Stomach (tissue), 4 donors: Measurements from ENCODE around the gene CCR8.

Experiments used
- CTCF ChIP-seq, 7 experiments: fragments of 450-650 bp in 4 of 7; fragments of 200-600 bp in 3 of 7; sonication (generic) in 3 of 7; IDR thresholded peaks; one replicate each; pipeline ENCODE4 v1.5.1; 2016 to 2019; ENCODE audit warnings: antibody characterized with exemption in 7 of 7, control low read depth in 2 of 7, mild to moderate bottlenecking in 1 of 7
- EP300 ChIP-seq: sonication (generic); formaldehyde crosslinking; IDR thresholded peaks from one replicate; pipeline ENCODE4 v1.6.1; 2017; ENCODE audit warnings: antibody characterized with exemption
- POLR2A ChIP-seq, 4 donors: fragments of 450-650 bp; IDR thresholded peaks; one replicate each; pipeline ENCODE4 v1.6.1; 2016; ENCODE audit warnings: antibody characterized with exemption in 4 of 4, control low read depth in 2 of 4, mild to moderate bottlenecking in 1 of 4, moderate library complexity in 1 of 4
- POLR2AphosphoS5 ChIP-seq, 3 donors: sonication (generic); formaldehyde crosslinking; IDR thresholded peaks; one replicate each; pipeline ENCODE4 v1.6.1; 2016; ENCODE audit warnings: antibody characterized with exemption in 3 of 3

GRCh38 chr3:39329493-39329892 is at the start of gene CCR8:
- no peak for TF ChIP-seq POLR2AphosphoS5 (IDR thresholded peaks at IDR 0.05)
- no peak for TF ChIP-seq CTCF (IDR thresholded peaks at IDR 0.05)
- TF ChIP-seq POLR2A (IDR thresholded peaks at IDR 0.05), result no peak
- TF ChIP-seq EP300, result no peak
